Brain microvascular endothelial cell (primary cell): Measurements from ENCODE around the gene LENG8.
"Not testable (repeated sequence)": the region's sequence is repeated elsewhere in the genome, so short reads cannot be mapped to it uniquely, and the experiment has no call there.

Experiments used
- DNase-seq: peaks from one replicate; pipeline ENCODE4 v3.0.0-alpha.2; 2020
- H3K27ac ChIP-seq: fragments of 250-450 bp; sonication (Bioruptor Pico); 2 replicates; pipeline ENCODE4 v1.5.1; 2020; ENCODE audit warnings: mild to moderate bottlenecking, moderate library complexity
- H3K27me3 ChIP-seq: fragments of 250-450 bp; sonication (Bioruptor Pico); replicated peaks from 2 replicates; pipeline ENCODE4 v1.5.1; 2020; ENCODE audit warnings: mild to moderate bottlenecking
- H3K36me3 ChIP-seq: fragments of 250-450 bp; sonication (Bioruptor Pico); replicated peaks from 2 replicates; pipeline ENCODE4 v1.5.1; 2020; ENCODE audit warnings: mild to moderate bottlenecking
- H3K4me3 ChIP-seq: 2 replicates; pipeline ENCODE4 v1.5.1; 2011; ENCODE audit warnings: low read depth, mild to moderate bottlenecking, control low read depth, low read length, moderate library complexity
- CTCF ChIP-seq: IDR thresholded peaks from 2 replicates; pipeline ENCODE4 v1.5.1; 2011; ENCODE audit warnings: low read depth, mild to moderate bottlenecking, moderate library complexity, low read length, control low read depth, inconsistent platforms; ENCODE audit errors: missing control alignments
- in situ Hi-C: cut with HindIII; loops from 2 replicates; pipeline ENCODE4 v1.10.0; 2017; ENCODE audit warnings: low sequenced_read_pairs, low pct_ligation_motif_present

The LENG8 gene

GRCh38 chr19:54502518-54503048 lies 53.6 kb downstream of the LENG8 start, which contains the start of gene LAIR2:
Gene LAIR2, plus strand, starts transcription at chr19:54502831. Its CDS starts 88 bp downstream, at chr19:54502919.
- no peak for TF ChIP-seq CTCF
- in situ Hi-C loops = no loop called here
- Histone ChIP-seq H3K27me3 (no peaks in the 10 kb centered on the region), H3K27ac (no peak within 1 kb of the TSS), H3K4me3 (no peak within 1 kb of the TSS), H3K36me3 (no peaks in the 10 kb centered on the region)
- no peak for DNase-seq

GRCh38 chr19:54505542-54505941 lies 56.5 kb downstream of the LENG8 start:
- H3K4me3 ChIP-seq, in situ Hi-C loops, H3K36me3 ChIP-seq, H3K27ac ChIP-seq, DNase-seq, H3K27me3 ChIP-seq: not testable (repeated sequence)

- TF ChIP-seq CTCF = no peak
- H3K36me3 ChIP-seq = no peaks in the 10 kb centered on the region
- in situ Hi-C loops = no loop called here
- H3K27me3 ChIP-seq = no peaks in the 10 kb centered on the region
- H3K4me3 ChIP-seq = no peak overlapping the region
- no peak overlapping the region for H3K27ac ChIP-seq
- no peak for DNase-seq
These were observed 57.1 kb downstream of the LENG8 start for GRCh38 chr19:54506079-54506478.

GRCh38 chr19:54507038-54507717 lies 58.2 kb downstream of the LENG8 start:
- in situ Hi-C loops, H3K4me3 ChIP-seq, H3K27me3 ChIP-seq, DNase-seq, H3K36me3 ChIP-seq, H3K27ac ChIP-seq: not testable (repeated sequence)

- no peak for DNase-seq
- TF ChIP-seq CTCF = no peak
- Histone ChIP-seq H3K27ac (no peak overlapping the region), H3K36me3 (no peaks in the 10 kb centered on the region), H3K4me3 (no peak overlapping the region), H3K27me3 (no peaks in the 10 kb centered on the region)
- in situ Hi-C loops = no loop called here
These were observed 58.8 kb downstream of the LENG8 start for GRCh38 chr19:54507824-54508223.

- H3K27me3 ChIP-seq, in situ Hi-C loops: not testable (repeated sequence)
These were observed 59.5 kb downstream of the LENG8 start for GRCh38 chr19:54508487-54508886.

GRCh38 chr19:54509200-54509940 lies 60.4 kb downstream of the LENG8 start:
- not testable (repeated sequence) for DNase-seq, H3K27me3 ChIP-seq

More at GRCh38 chr19:54508487-54508886, 59.5 kb downstream of the LENG8 start:
- not testable (repeated sequence) for H3K36me3 ChIP-seq, DNase-seq, H3K27ac ChIP-seq, H3K4me3 ChIP-seq

More at GRCh38 chr19:54509200-54509940, 60.4 kb downstream of the LENG8 start:
- H3K27ac ChIP-seq, H3K36me3 ChIP-seq, in situ Hi-C loops, H3K4me3 ChIP-seq: not testable (repeated sequence)
